HEK293T (cell line): Measurements from ENCODE around the gene CD47.

ENCODE experiments used
- CTCF ChIA-PET: fragments of 350-600 bp; formaldehyde crosslinking; extraction: SDS; loops from one replicate; lab custom pipeline; 2021; ENCODE audit warnings: antibody characterized with exemption, inconsistent platforms; lab: Yijun Ruan, JAX
- POLR2A ChIA-PET: fragments of 350-600 bp; formaldehyde crosslinking; extraction: SDS; loops from one replicate; lab custom pipeline; 2020; ENCODE audit warnings: antibody characterized with exemption, inconsistent platforms; lab: Yijun Ruan, JAX
- DNase-seq: peaks from one replicate; pipeline ENCODE4 v3.0.0; 2012; ENCODE audit warnings: mixed read lengths; ENCODE audit errors: extremely low spot score
- ARNT ChIP-seq: fragments of 450-650 bp; IDR thresholded peaks from 2 replicates; pipeline ENCODE4 v1.6.1; 2017; ENCODE audit warnings: mild to moderate bottlenecking
- BHLHE40 ChIP-seq: fragments of 450-650 bp; IDR thresholded peaks from 2 replicates; pipeline ENCODE4 v1.6.1; 2016; ENCODE audit warnings: mild to moderate bottlenecking, moderate library complexity, borderline replicate concordance
- CTBP1 ChIP-seq: fragments of 450-650 bp; IDR thresholded peaks from 2 replicates; pipeline ENCODE4 v1.6.1; 2016; ENCODE audit warnings: borderline replicate concordance
- ELF4 ChIP-seq: fragments of 450-650 bp; IDR thresholded peaks from 2 replicates; pipeline ENCODE4 v1.6.1; 2017; ENCODE audit warnings: antibody characterized with exemption
- FOXA1 ChIP-seq: fragments of 450-650 bp; IDR thresholded peaks from 2 replicates; pipeline ENCODE4 v1.6.1; 2016; ENCODE audit warnings: mild to moderate bottlenecking
- FOXK2 ChIP-seq: fragments of 450-650 bp; IDR thresholded peaks from 2 replicates; pipeline ENCODE4 v1.6.1; 2016; ENCODE audit warnings: mild to moderate bottlenecking
- FOXM1 ChIP-seq: fragments of 450-650 bp; IDR thresholded peaks from 2 replicates; pipeline ENCODE4 v1.6.1; 2017; ENCODE audit warnings: mild to moderate bottlenecking, borderline replicate concordance
- HDGF ChIP-seq: fragments of 450-650 bp; IDR thresholded peaks from 2 replicates; pipeline ENCODE4 v1.6.1; 2017; ENCODE audit warnings: antibody characterized with exemption, borderline replicate concordance
- L3MBTL2 ChIP-seq: fragments of 450-650 bp; conservative IDR thresholded peaks from 2 replicates; pipeline ENCODE4 v1.6.1; 2016; ENCODE audit warnings: mild to moderate bottlenecking
- LEF1 ChIP-seq: fragments of 450-650 bp; IDR thresholded peaks from 2 replicates; pipeline ENCODE4 v1.6.1; 2017; ENCODE audit warnings: mild to moderate bottlenecking, borderline replicate concordance
- NFRKB ChIP-seq: fragments of 450-650 bp; IDR thresholded peaks from 2 replicates; pipeline ENCODE4 v1.6.1; 2016; ENCODE audit warnings: mild to moderate bottlenecking, moderate library complexity
- SP1 ChIP-seq: fragments of 450-650 bp; IDR thresholded peaks from 2 replicates; pipeline ENCODE4 v1.6.1; 2017
- SUZ12 ChIP-seq: fragments of 450-650 bp; IDR thresholded peaks from 2 replicates; pipeline ENCODE4 v1.6.1; 2016; ENCODE audit warnings: mild to moderate bottlenecking
- TARDBP ChIP-seq: fragments of 450-650 bp; IDR thresholded peaks from 2 replicates; pipeline ENCODE4 v1.6.1; 2016
- ZNF384 ChIP-seq: fragments of 450-650 bp; IDR thresholded peaks from 2 replicates; pipeline ENCODE4 v1.6.1; 2016
- TF ChIP-seq, protein P1 (sequence below): fragments of 450-650 bp; IDR thresholded peaks from 2 replicates; pipeline ENCODE4 v1.6.1; 2016

The CD47 gene

DNA sequence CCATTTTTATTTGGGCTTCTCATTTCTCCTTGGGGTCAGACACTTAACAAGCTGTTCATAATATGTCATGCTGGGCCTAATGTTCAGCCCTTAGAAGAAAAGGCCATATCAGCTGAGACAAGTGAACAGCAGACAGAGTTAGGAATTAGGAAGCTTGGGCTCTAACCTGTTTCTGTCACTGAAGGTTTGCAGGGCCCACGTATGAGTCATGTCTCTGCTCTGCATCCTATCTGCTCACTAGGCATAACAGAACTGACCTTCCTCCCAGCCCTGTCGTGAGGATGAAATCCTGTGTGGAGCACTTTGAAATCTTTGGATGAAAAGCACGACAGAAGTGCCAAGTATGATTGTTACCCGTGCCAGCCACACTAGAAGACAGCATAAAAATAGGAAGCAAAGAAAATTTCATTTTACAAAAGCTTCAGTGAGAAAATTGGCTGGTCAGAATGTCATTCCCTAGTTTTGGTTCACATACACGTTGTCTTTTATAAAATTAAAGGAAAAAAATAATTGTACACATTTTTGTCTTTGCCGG lies 26.5 kb upstream of the CD47 start:
- CTCF ChIA-PET = no interaction called here
- TF ChIP-seq, protein P1, sequence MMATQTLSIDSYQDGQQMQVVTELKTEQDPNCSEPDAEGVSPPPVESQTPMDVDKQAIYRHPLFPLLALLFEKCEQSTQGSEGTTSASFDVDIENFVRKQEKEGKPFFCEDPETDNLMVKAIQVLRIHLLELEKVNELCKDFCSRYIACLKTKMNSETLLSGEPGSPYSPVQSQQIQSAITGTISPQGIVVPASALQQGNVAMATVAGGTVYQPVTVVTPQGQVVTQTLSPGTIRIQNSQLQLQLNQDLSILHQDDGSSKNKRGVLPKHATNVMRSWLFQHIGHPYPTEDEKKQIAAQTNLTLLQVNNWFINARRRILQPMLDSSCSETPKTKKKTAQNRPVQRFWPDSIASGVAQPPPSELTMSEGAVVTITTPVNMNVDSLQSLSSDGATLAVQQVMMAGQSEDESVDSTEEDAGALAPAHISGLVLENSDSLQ = no peak
- TF ChIP-seq CTBP1 (no peak), FOXM1 (no peak), ARNT (no peak), LEF1 (no peak), FOXA1 (no peak), TARDBP (no peak), L3MBTL2 (no peak), SP1 (no peak), BHLHE40 (no peak), FOXK2 (no peak), ZNF384 (no peak), ELF4 (no peak)
- no peak for DNase-seq
- POLR2A ChIA-PET = no interaction called here

DNA sequence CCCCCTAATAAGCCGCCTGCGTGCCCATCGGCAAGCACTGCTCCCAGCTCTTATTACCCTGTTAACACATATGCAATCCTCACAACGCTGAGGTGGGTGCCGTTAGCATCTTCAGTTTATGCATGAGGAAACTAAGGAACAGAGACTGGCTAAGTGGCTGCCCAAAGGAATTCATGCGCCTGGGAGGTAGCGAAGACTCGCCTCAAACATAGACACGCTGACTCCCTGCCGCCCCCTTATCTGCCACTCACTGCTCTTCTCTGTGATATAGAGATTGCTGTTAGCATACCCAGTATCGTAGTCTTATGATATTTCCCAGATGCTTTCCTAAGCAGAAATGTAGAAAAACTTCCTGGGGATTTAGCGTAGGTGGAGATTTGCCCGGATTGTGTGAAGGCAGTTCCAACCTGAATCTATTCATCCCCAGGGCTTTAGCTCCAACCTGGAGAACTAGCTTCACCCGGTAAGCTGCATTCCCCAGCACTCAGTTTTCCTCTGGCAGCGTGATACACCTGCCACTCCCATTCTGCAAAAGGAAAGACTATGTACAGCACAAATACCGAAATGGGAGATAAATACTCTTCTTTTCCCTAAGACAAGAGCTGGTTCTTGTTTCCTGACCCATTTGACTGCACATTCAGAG lies 23.7 kb upstream of the CD47 start:
- ChIA-PET POLR2A (no interaction called here), CTCF (interaction anchor here (0.6 to 1.1 kb wide), 2 partner anchors 11 to 12 kb away, joined by 3 read pairs; no protein-coding TSS in a partner anchor)
- TF ChIP-seq, protein P1 = no peak
- TF ChIP-seq FOXM1 (no peak), LEF1 (no peak), ZNF384 (no peak), L3MBTL2 (no peak), FOXK2 (no peak), NFRKB (no peak), SP1 (no peak), ARNT (no peak), SUZ12 (no peak), ELF4 (no peak), FOXA1 (no peak), BHLHE40 (no peak), CTBP1 (no peak), HDGF (no peak), TARDBP (no peak)

GRCh38 chr3:108113975-108114374 lies 23.1 kb upstream of the CD47 start:
- TF ChIP-seq, protein P1 = no peak
- TF ChIP-seq LEF1 (no peak), FOXK2 (no peak), ZNF384 (no peak), BHLHE40 (no peak), SUZ12 (no peak), L3MBTL2 (no peak), ELF4 (no peak), FOXM1 (no peak), SP1 (no peak), TARDBP (no peak), ARNT (no peak), CTBP1 (no peak), NFRKB (no peak), HDGF (no peak), FOXA1 (no peak)
- CTCF ChIA-PET = no interaction called here
- DNase-seq = no peak
- POLR2A ChIA-PET = no interaction called here

More for the DNA sequence above, 23.7 kb upstream of the CD47 start:
- DNase-seq = no peak

- ChIA-PET POLR2A (no interaction called here), CTCF (no interaction called here)
- DNase-seq = no peak
- TF ChIP-seq BHLHE40 = no peak
- no peak for TF ChIP-seq FOXM1
- TF ChIP-seq LEF1 = no peak
- no peak for TF ChIP-seq FOXA1
- TF ChIP-seq TARDBP = no peak
- TF ChIP-seq L3MBTL2 = no peak
- TF ChIP-seq, protein P1 = no peak
- no peak for TF ChIP-seq SUZ12
- no peak for TF ChIP-seq CTBP1
- TF ChIP-seq NFRKB = no peak
- no peak for TF ChIP-seq ELF4
- no peak for TF ChIP-seq ARNT
- no peak for TF ChIP-seq SP1
- no peak for TF ChIP-seq FOXK2
- TF ChIP-seq ZNF384 = no peak
- TF ChIP-seq HDGF = no peak
These were observed 20.1 kb upstream of the CD47 start for GRCh38 chr3:108110934-108111333.

DNA sequence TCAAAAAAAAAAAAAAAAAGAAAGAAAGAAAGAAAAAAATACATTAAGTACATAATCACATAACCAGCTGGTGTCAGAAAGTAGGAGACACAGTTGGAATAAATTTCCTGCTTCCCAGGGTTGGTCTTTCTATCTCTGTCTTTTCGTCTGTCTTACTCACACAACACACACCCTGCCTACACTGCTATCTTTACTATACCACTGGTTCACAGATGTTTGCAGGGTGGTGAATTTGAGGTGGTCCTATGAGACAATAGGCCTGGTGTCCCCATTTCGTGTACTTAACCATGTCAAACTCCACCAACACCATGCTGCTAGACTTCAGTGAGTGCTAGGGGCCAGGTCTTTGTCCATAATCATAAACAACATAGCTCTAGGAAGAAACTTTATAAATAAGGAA lies 17.6 kb upstream of the CD47 start:
- TF ChIP-seq FOXM1 (no peak), ELF4 (no peak), SUZ12 (no peak), LEF1 (no peak), NFRKB (no peak), HDGF (no peak), SP1 (no peak), BHLHE40 (no peak), FOXK2 (no peak), TARDBP (no peak), FOXA1 (no peak), ZNF384 (no peak), ARNT (no peak), CTBP1 (no peak), L3MBTL2 (no peak)
- TF ChIP-seq, protein P1 = no peak
- ChIA-PET POLR2A (no interaction called here), CTCF (no interaction called here)
- DNase-seq = no peak
